B cell (primary cell): ENCODE data around the gene VKORC1. TPM values are rescaled to one million over a fixed set of nuclear protein-coding genes. Genes with fewer than 3 reads are reported as not detected.

Experiments
- ATAC-seq: fragments of 200-7000 bp; cut with Tn5 transposase; one replicate; pipeline ENCODE4 v1.10.0; 2021; ENCODE audit warnings: low read depth, mild to moderate bottlenecking, moderate number of reproducible peaks, moderate library complexity
- CTCF ChIA-PET: fragments of 350-600 bp; sonication (Branson Sonifier 250); formaldehyde crosslinking; loops from one replicate; lab custom pipeline; 2021; ENCODE audit warnings: antibody characterized with exemption, inconsistent platforms; lab: Charles Lee
- POLR2A ChIA-PET: fragments of 350-600 bp; sonication (Branson Sonifier 250); formaldehyde crosslinking; loops from one replicate; lab custom pipeline; 2021; ENCODE audit warnings: antibody characterized with exemption; lab: Charles Lee
- DNase-seq: peaks from one replicate; pipeline ENCODE4 v3.0.0; 2013
- H2AFZ ChIP-seq: 2 replicates; pipeline ENCODE4 v1.6.1; 2012; ENCODE audit warnings: mild to moderate bottlenecking, low read depth, low read length; ENCODE audit not compliant: insufficient read depth, poor library complexity, severe bottlenecking
- H3K27ac ChIP-seq, 2 donors: 1 replicate in 1 of 2; 2 replicates in 1 of 2; pipeline ENCODE4 v1.5.1; 2012 to 2013; ENCODE audit warnings: low read length in 2 of 2, mild to moderate bottlenecking in 2 of 2, moderate library complexity in 1 of 2
- H3K27me3 ChIP-seq, 4 experiments: fragments of 200-600 bp in 1 of 4; sonication (generic) in 1 of 4; replicated peaks in 1 of 4; 1 replicate in 2 of 4; 2 replicates in 2 of 4; pipeline versions ENCODE4 v1.6.1 to v1.7.0; 2013 to 2016; ENCODE audit warnings: low read length in 3 of 4, mild to moderate bottlenecking in 2 of 4, mixed read lengths in 1 of 4, moderate library complexity in 1 of 4; ENCODE audit not compliant: insufficient read depth in 4 of 4, control insufficient read depth in 3 of 4; ENCODE audit errors: control extremely low read depth in 1 of 4
- H3K36me3 ChIP-seq, 2 experiments: replicated peaks in 1 of 2; 1 replicate in 1 of 2; 2 replicates in 1 of 2; pipeline versions ENCODE4 v1.6.1 to v1.7.1; 2013; ENCODE audit warnings: low read length in 1 of 2; ENCODE audit not compliant: insufficient read depth in 2 of 2, control insufficient read depth in 1 of 2; ENCODE audit errors: control extremely low read depth in 1 of 2, extremely low read depth in 1 of 2
- H3K4me1 ChIP-seq, 2 donors: fragments of 200-600 bp in 1 of 2; sonication (generic) in 1 of 2; 1 replicate in 1 of 2; 2 replicates in 1 of 2; pipeline versions ENCODE4 v1.5.1 to v1.6.1; 2013 to 2017; ENCODE audit warnings: low read length in 2 of 2; ENCODE audit not compliant: control insufficient read depth in 2 of 2, insufficient read depth in 2 of 2
- H3K4me2 ChIP-seq: replicated peaks from 2 replicates; pipeline ENCODE3; 2012; ENCODE audit warnings: mild to moderate bottlenecking, low read depth, low read length; ENCODE audit not compliant: poor library complexity, severe bottlenecking
- H3K4me3 ChIP-seq, 5 experiments: fragments of 200-600 bp in 1 of 5; sonication (generic) in 1 of 5; 1 replicate in 3 of 5; 2 replicates in 2 of 5; pipeline versions ENCODE4 v1.5.1 to v1.7.0; 2011 to 2016; ENCODE audit warnings: low read length in 4 of 5, mild to moderate bottlenecking in 4 of 5, low read depth in 2 of 5, control low read depth in 1 of 5, moderate library complexity in 1 of 5; ENCODE audit not compliant: insufficient read depth in 1 of 5; ENCODE audit errors: control extremely low read depth in 1 of 5, extremely low read depth in 1 of 5
- H3K79me2 ChIP-seq: fragments of 200-600 bp; sonication (generic); one replicate; pipeline ENCODE4 v1.6.0; 2016; ENCODE audit warnings: low read length; ENCODE audit not compliant: control insufficient read depth, insufficient read depth
- H3K9ac ChIP-seq: fragments of 200-600 bp; sonication (generic); 2 replicates; pipeline ENCODE4 v1.6.1; 2017; ENCODE audit warnings: mild to moderate bottlenecking, low read length, moderate library complexity
- H3K9me3 ChIP-seq, 3 donors: one replicate each; pipeline versions ENCODE4 v1.6.1 to v1.7.1; 2013; ENCODE audit warnings: low read length in 2 of 3; ENCODE audit not compliant: control insufficient read depth in 2 of 3, insufficient read depth in 1 of 3; ENCODE audit errors: control extremely low read depth in 1 of 3
- H4K20me1 ChIP-seq: 2 replicates; pipeline ENCODE4 v1.6.0; 2012; ENCODE audit warnings: mild to moderate bottlenecking, low read length; ENCODE audit not compliant: insufficient read depth, control insufficient read depth, poor library complexity, severe bottlenecking
- H3K27ac Mint-ChIP-seq: one replicate; pipeline ENCODE4 v1.8.0; 2021; ENCODE audit warnings: mixed read lengths
- H3K27me3 Mint-ChIP-seq: one replicate; pipeline ENCODE4 v1.8.0; 2021; ENCODE audit warnings: mixed read lengths
- H3K4me1 Mint-ChIP-seq: one replicate; pipeline ENCODE4 v1.8.0; 2021; ENCODE audit warnings: mixed read lengths
- H3K4me3 Mint-ChIP-seq: one replicate; pipeline ENCODE4 v1.8.0; 2021; ENCODE audit warnings: mixed read lengths
- H3K9me3 Mint-ChIP-seq: one replicate; pipeline ENCODE4 v1.8.0; 2022; ENCODE audit warnings: mixed read lengths; ENCODE audit not compliant: insufficient read depth
- CTCF ChIP-seq: fragments of 200-600 bp; IDR thresholded peaks from one replicate; pipeline ENCODE4 v1.8.0; 2022; ENCODE audit warnings: antibody characterized with exemption, mild to moderate bottlenecking
- EZH2 ChIP-seq: IDR thresholded peaks from 2 replicates; pipeline ENCODE4 v1.6.1; 2012; ENCODE audit warnings: borderline replicate concordance, low read depth, mild to moderate bottlenecking, moderate library complexity, low read length; ENCODE audit not compliant: insufficient read depth, poor library complexity, severe bottlenecking
- WGBS: methylation state at CpG from one replicate; pipeline ENCODE4 v1.1.5; 2013; ENCODE audit warnings: missing lambda C conversion rate; ENCODE audit not compliant: insufficient coverage; 5-methylcytosine and 5-hydroxymethylcytosine counted together
- intact Hi-C: fragments of 100-400 bp; cut with micrococcal nuclease; formaldehyde crosslinking; loops from one replicate; pipeline ENCODE4 v1.10.0; 2022
- polyA plus RNA-seq: library from polyadenylated mRNA; depleted of rRNA; stranded (reverse); fragments of >200 nt; gene quantifications from 2 replicates; pipeline ENCODE4 v1.2.3, GENCODE V29; 2012
- total RNA-seq, 2 donors: library from RNA; stranded (reverse); fragments of 120-200 nt in 1 of 2; gene quantifications; 1 replicate in 1 of 2; 2 replicates in 1 of 2; pipeline versions ENCODE4 v1.2.3 to v1.2.4, GENCODE V29; 2013 to 2022

VKORC1 gene
- total and polyA plus RNA-seq, 2 donors (not counting 1 experiment from before 2014, with no cell fraction given): 31.8 to 45.7 TPM

DNA sequence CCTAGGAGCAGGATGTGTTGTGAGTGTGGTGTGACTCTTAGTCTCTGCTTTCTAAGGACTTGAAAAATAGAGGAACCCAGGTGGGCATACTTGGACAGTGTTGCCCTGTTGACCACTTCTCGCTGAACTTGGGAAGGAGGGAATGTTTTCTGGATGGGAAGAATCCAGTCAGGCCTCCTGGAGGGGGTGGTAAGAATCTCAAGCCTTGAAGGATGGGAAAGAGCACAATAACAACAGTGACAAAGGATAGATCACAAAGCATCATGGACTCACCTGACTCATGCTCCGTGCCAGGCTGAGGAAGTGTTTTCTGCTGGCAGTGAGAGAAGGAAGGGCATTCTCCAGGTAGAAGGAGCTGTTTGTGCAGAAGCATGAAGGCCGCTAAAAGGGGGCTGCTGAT is 31.2 kb upstream of the VKORC1 start:
- H3K27me3 Mint-ChIP-seq: no peaks in the 10 kb centered on the region
- H4K20me1 ChIP-seq: no peaks in the 10 kb centered on the region
- no peak overlapping the region for H3K4me3 Mint-ChIP-seq
- H3K27ac Mint-ChIP-seq: no peak overlapping the region
- intact Hi-C loops: no loop called here
- CTCF ChIA-PET: no interaction called here
- no peak overlapping the region for H3K4me3 ChIP-seq
- WGBS: 94% methylated on average over 3 of the region's 3 CpGs
- no peak for DNase-seq
- H3K4me2 ChIP-seq: no peak overlapping the region
- POLR2A ChIA-PET: interaction anchor here (0.6 kb wide), 1 partner anchor 17 kb away, joined by 5 read pairs; no protein-coding TSS in a partner anchor
- no peak for TF ChIP-seq EZH2
- TF ChIP-seq CTCF: no peak
- no peak overlapping the region for H3K9ac ChIP-seq
- peaks cover 6 to 64% of the 10 kb centered on the region in 2 experiments for H3K36me3 ChIP-seq
- H3K4me1 Mint-ChIP-seq: no peaks in the 10 kb centered on the region
- no peaks in the 10 kb centered on the region for H3K4me1 ChIP-seq
- H3K27ac ChIP-seq: no peak overlapping the region
- H2AFZ ChIP-seq: no peak overlapping the region
- no peaks in the 10 kb centered on the region for H3K9me3 Mint-ChIP-seq
- no peaks in the 10 kb centered on the region for H3K9me3 ChIP-seq
- H3K27me3 ChIP-seq: no peaks in the 10 kb centered on the region
- H3K79me2 ChIP-seq: peaks cover 21% of the 10 kb centered on the region
- no peak for ATAC-seq

DNA sequence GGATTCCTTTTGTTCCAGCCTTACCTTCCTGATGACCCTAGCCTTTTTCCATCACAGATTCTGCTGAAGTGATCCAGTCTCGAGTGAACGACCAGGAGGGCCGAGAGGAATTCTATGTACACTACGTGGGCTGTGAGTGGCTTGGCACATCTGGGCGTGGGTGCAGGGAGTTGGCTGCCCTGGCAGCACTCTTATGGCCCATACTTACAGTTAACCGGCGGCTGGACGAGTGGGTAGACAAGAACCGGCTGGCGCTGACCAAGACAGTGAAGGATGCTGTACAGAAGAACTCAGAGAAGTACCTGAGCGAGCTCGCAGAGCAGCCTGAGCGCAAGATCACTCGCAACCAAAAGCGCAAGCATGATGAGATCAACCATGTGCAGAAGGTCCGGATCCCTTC is 25.5 kb upstream of the VKORC1 start:
- intact Hi-C loops: no loop called here
- CTCF ChIA-PET: interaction anchor here (0.6 to 0.7 kb wide), 2 partner anchors 22 to 181 kb away, joined by 3 to 4 read pairs; no protein-coding TSS in a partner anchor
- Mint-ChIP-seq H3K27ac (no peak overlapping the region), H3K4me3 (no peak overlapping the region), H3K9me3 (no peaks in the 10 kb centered on the region), H3K27me3 (no peaks in the 10 kb centered on the region), H3K4me1 (peaks cover 13% of the 10 kb centered on the region)
- Histone ChIP-seq H3K27ac (no peak overlapping the region), H3K9ac (no peak overlapping the region), H3K4me3 (no peak overlapping the region), H3K36me3 (peaks cover 6 to 42% of the 10 kb centered on the region in 2 experiments), H3K9me3 (no peaks in the 10 kb centered on the region), H3K4me2 (no peak overlapping the region), H3K4me1 (peaks cover 10 to 20% of the 10 kb centered on the region in 2 donors), H3K79me2 (peaks cover 49% of the 10 kb centered on the region), H3K27me3 (no peaks in the 10 kb centered on the region), H4K20me1 (peaks cover 26% of the 10 kb centered on the region), H2AFZ (no peak overlapping the region)
- DNase-seq: no peak
- ATAC-seq: no peak
- WGBS: 98% methylated on average over 16 of the region's 16 CpGs
- POLR2A ChIA-PET: interaction anchor here (0.6 to 3.6 kb wide), 3 partner anchors 14 to 123 kb away, joined by 4 to 36 read pairs (median 4); no protein-coding TSS in a partner anchor
- TF ChIP-seq CTCF (no peak), EZH2 (no peak)
